PC-3 (cell line): ENCODE results near the gene MYL9. TPM values are rescaled to one million over a fixed set of nuclear protein-coding genes. Genes with fewer than 3 reads are reported as not detected.

Experiments
- ATAC-seq: fragments of 200-7000 bp; cut with Tn5 transposase; 2 replicates; pipeline ENCODE4 v1.9.1; 2020; ENCODE audit warnings: mild to moderate bottlenecking, moderate library complexity
- BruUV-seq: library from RNA; stranded (reverse); fragments of 400-500 nt; replicated peaks from 2 replicates; lab custom pipeline; 2021; lab: Mats Ljungman, UMichigan
- CTCF ChIA-PET: fragments of 300-600 bp; sonication (Branson Sonifier 250); formaldehyde crosslinking; loops from one replicate; lab custom pipeline; 2022; ENCODE audit warnings: antibody characterized with exemption; lab: Charles Lee
- POLR2A ChIA-PET: fragments of 300-600 bp; sonication (Branson Sonifier 250); formaldehyde crosslinking; loops from one replicate; lab custom pipeline; 2022; ENCODE audit warnings: antibody characterized with exemption; ENCODE audit not compliant: unreplicated experiment; lab: Charles Lee
- DNase-seq: peaks from one replicate; pipeline ENCODE4 v3.0.0-alpha.2; 2015
- H2AFZ ChIP-seq: fragments of 300-600 bp; sonication (generic); 2 replicates; pipeline ENCODE4 v1.6.0; 2016; ENCODE audit warnings: antibody characterized with exemption, low read length
- H3F3A ChIP-seq: fragments of 300-600 bp; sonication (generic); one replicate; pipeline ENCODE4 v1.6.0; 2017; ENCODE audit warnings: antibody characterized with exemption, low read length, control low read depth, mild to moderate bottlenecking; ENCODE audit not compliant: unreplicated experiment
- H3K27ac ChIP-seq: fragments of 300-600 bp; sonication (generic); 2 replicates; pipeline ENCODE4 v1.5.1; 2016; ENCODE audit warnings: mild to moderate bottlenecking, low read length
- H3K27me3 ChIP-seq: fragments of 300-600 bp; sonication (generic); 2 replicates; pipeline ENCODE4 v1.6.1; 2016; ENCODE audit warnings: low read length, mixed read lengths
- H3K36me3 ChIP-seq: fragments of 300-600 bp; sonication (generic); 2 replicates; pipeline ENCODE4 v1.6.1; 2016; ENCODE audit warnings: low read depth, mixed run types, low read length, mixed read lengths
- H3K4me1 ChIP-seq: fragments of 300-600 bp; sonication (generic); 2 replicates; pipeline ENCODE4 v1.5.1; 2016; ENCODE audit warnings: low read length; ENCODE audit not compliant: insufficient read depth
- H3K4me2 ChIP-seq: fragments of 300-600 bp; sonication (generic); 2 replicates; pipeline ENCODE4 v1.6.0; 2016; ENCODE audit warnings: low read length
- H3K4me3 ChIP-seq: fragments of 300-600 bp; sonication (generic); 2 replicates; pipeline ENCODE4 v1.5.1; 2016; ENCODE audit warnings: mild to moderate bottlenecking, low read length, mixed read lengths
- H3K79me2 ChIP-seq: fragments of 300-600 bp; sonication (generic); 2 replicates; pipeline ENCODE4 v1.6.1; 2017; ENCODE audit warnings: low read length, mixed read lengths
- H3K9ac ChIP-seq: fragments of 300-600 bp; sonication (generic); 2 replicates; pipeline ENCODE4 v1.6.0; 2016; ENCODE audit warnings: mild to moderate bottlenecking, low read length
- H3K9me2 ChIP-seq: fragments of 300-600 bp; sonication (generic); replicated peaks from 2 replicates; pipeline ENCODE4 v1.6.1; 2016; ENCODE audit warnings: mixed run types, low read length, mixed read lengths
- H3K9me3 ChIP-seq: fragments of 300-600 bp; sonication (generic); 2 replicates; pipeline ENCODE4 v1.6.1; 2016; ENCODE audit warnings: low read length, mixed read lengths
- H4K20me1 ChIP-seq: fragments of 300-600 bp; sonication (generic); 2 replicates; pipeline ENCODE4 v1.6.1; 2016; ENCODE audit warnings: low read length, mixed read lengths
- EZH2 ChIP-seq: fragments of 300-600 bp; sonication (generic); IDR thresholded peaks from one replicate; pipeline ENCODE4 v1.6.1; 2017; ENCODE audit warnings: antibody characterized with exemption, mild to moderate bottlenecking, low read length; ENCODE audit not compliant: unreplicated experiment
- EZH2phosphoT487 ChIP-seq: fragments of 300-600 bp; sonication (generic); IDR thresholded peaks from 2 replicates; pipeline ENCODE4 v1.6.1; 2018; ENCODE audit warnings: mild to moderate bottlenecking, antibody characterized with exemption, low read length, borderline replicate concordance
- intact Hi-C: fragments of 100-400 bp; cut with micrococcal nuclease; formaldehyde crosslinking; loops from 2 replicates; pipeline ENCODE4 v1.9.0; 2023
- total RNA-seq: library from RNA; depleted of rRNA; stranded (reverse); fragments of >200 nt; gene quantifications from 2 replicates; pipeline ENCODE4 v1.2.3, GENCODE V29; 2014
- TF ChIP-seq, protein P1 (sequence below): fragments of 300-600 bp; sonication (generic); conservative IDR thresholded peaks from 2 replicates; pipeline ENCODE4 v1.5.1; 2017; ENCODE audit warnings: antibody characterized with exemption, low read depth, mild to moderate bottlenecking, low read length

The MYL9 gene
- total RNA-seq, 1 experiment from 2014 or later = 12.0 TPM

DNA sequence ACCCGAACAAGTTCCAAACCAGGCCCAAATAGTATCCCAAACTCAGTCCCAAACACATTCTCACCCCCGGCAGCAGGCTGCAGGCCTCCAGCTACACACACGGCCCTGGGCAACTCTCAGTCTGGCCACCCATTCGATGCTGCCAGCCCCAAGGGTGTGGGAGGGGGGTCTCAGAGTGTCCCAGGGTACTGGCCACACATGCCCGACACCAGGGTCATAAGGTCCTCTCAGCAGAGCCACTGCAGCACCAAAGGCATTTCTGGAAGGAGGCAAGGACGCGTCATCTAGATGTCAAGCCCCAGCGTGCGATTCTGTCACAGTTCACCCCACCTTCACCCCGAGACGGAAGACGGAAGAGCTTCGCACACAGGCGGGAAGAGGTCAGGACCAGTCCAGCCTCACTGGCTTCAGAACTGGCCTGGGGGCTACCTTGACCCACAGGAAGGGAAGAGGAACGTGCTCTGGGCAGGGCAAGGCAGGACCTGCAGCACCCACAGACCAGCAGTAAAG is 9.5 kb downstream of the MYL9 start:
- TF ChIP-seq EZH2 (no peak), EZH2phosphoT487 (no peak)
- TF ChIP-seq, protein P1, sequence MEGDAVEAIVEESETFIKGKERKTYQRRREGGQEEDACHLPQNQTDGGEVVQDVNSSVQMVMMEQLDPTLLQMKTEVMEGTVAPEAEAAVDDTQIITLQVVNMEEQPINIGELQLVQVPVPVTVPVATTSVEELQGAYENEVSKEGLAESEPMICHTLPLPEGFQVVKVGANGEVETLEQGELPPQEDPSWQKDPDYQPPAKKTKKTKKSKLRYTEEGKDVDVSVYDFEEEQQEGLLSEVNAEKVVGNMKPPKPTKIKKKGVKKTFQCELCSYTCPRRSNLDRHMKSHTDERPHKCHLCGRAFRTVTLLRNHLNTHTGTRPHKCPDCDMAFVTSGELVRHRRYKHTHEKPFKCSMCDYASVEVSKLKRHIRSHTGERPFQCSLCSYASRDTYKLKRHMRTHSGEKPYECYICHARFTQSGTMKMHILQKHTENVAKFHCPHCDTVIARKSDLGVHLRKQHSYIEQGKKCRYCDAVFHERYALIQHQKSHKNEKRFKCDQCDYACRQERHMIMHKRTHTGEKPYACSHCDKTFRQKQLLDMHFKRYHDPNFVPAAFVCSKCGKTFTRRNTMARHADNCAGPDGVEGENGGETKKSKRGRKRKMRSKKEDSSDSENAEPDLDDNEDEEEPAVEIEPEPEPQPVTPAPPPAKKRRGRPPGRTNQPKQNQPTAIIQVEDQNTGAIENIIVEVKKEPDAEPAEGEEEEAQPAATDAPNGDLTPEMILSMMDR = no peak
- Histone ChIP-seq H3F3A (no peaks in the 10 kb centered on the region), H4K20me1 (no peaks in the 10 kb centered on the region), H3K27ac (no peak overlapping the region), H3K4me1 (no peaks in the 10 kb centered on the region), H3K9ac (no peak overlapping the region), H3K79me2 (no peaks in the 10 kb centered on the region), H3K4me2 (no peak overlapping the region), H3K4me3 (no peak overlapping the region), H3K27me3 (no peaks in the 10 kb centered on the region), H2AFZ (no peak overlapping the region), H3K9me3 (no peaks in the 10 kb centered on the region), H3K9me2 (no peaks in the 10 kb centered on the region), H3K36me3 (no peaks in the 10 kb centered on the region)
- ChIA-PET POLR2A (no interaction called here), CTCF (no interaction called here)
- intact Hi-C loops = no loop called here
- no peak for ATAC-seq
- no TSS peak for BruUV-seq
- no peak for DNase-seq

DNA sequence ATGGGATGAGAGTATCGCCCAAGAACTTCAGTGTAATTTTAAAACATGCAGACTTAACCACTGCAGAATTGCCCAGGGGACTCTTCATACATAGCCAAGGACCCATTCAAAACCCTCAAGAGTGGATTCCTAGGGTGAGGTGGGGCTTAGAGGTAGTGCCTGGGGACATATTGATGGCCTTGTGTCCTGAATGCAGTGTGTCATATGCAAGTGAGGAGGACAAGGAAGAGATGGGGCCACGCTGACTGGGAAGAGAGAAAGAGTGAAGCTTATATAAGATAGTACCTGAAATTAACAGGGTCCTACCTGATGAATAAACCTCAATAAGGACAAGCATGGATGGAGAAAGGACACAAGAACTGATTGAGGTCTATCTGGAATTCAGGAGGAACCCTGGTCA is 13.9 kb downstream of the MYL9 start:
- DNase-seq (no peak), ATAC-seq (no peak)
- Histone ChIP-seq H3K4me3 (no peak overlapping the region), H3K9me2 (no peaks in the 10 kb centered on the region), H3K4me1 (no peaks in the 10 kb centered on the region), H3F3A (no peaks in the 10 kb centered on the region), H3K27me3 (no peaks in the 10 kb centered on the region), H3K79me2 (no peaks in the 10 kb centered on the region), H3K4me2 (no peak overlapping the region), H3K9me3 (no peaks in the 10 kb centered on the region), H2AFZ (no peak overlapping the region), H3K27ac (no peak overlapping the region), H4K20me1 (no peaks in the 10 kb centered on the region), H3K36me3 (no peaks in the 10 kb centered on the region), H3K9ac (no peak overlapping the region)
- ChIA-PET CTCF (no interaction called here), POLR2A (no interaction called here)
- BruUV-seq = no TSS peak
- TF ChIP-seq EZH2phosphoT487 (no peak), EZH2 (no peak)
- TF ChIP-seq, protein P1 = no peak
- intact Hi-C loops = no loop called here

GRCh38 chr20:36562724-36563123 is 21.4 kb downstream of the MYL9 start:
- TF ChIP-seq EZH2 (no peak), EZH2phosphoT487 (no peak)
- TF ChIP-seq, protein P1 = no peak
- CTCF ChIA-PET = no interaction called here
- no TSS peak for BruUV-seq
- POLR2A ChIA-PET = no interaction called here
- H3K9ac ChIP-seq = no peak overlapping the region
- no peaks in the 10 kb centered on the region for H3K9me3 ChIP-seq
- H3K9me2 ChIP-seq = no peaks in the 10 kb centered on the region
- H4K20me1 ChIP-seq = no peaks in the 10 kb centered on the region
- H3F3A ChIP-seq = no peaks in the 10 kb centered on the region
- H3K27ac ChIP-seq = no peak overlapping the region
- no peak overlapping the region for H2AFZ ChIP-seq
- ATAC-seq (no peak), DNase-seq (no peak)
- intact Hi-C loops = no loop called here
- H3K4me3 ChIP-seq = no peak overlapping the region
- no peaks in the 10 kb centered on the region for H3K36me3 ChIP-seq
- H3K79me2 ChIP-seq = no peaks in the 10 kb centered on the region
- H3K4me2 ChIP-seq = no peak overlapping the region
- no peaks in the 10 kb centered on the region for H3K4me1 ChIP-seq
- H3K27me3 ChIP-seq = no peaks in the 10 kb centered on the region
